SK-N-MC (cell line): ENCODE data around the gene ZMYND8.

ENCODE experiments used
- DNase-seq: peaks from one replicate; pipeline ENCODE4 v3.0.0-alpha.2; 2011; ENCODE audit warnings: low read depth, low spot score
- H3K27ac ChIP-seq: fragments of 200-600 bp; sonication (generic); 2 replicates; pipeline ENCODE4 v1.5.1; 2016; ENCODE audit warnings: mixed run types
- H3K36me3 ChIP-seq: fragments of 200-600 bp; sonication (generic); 2 replicates; pipeline ENCODE4 v1.6.1; 2017; ENCODE audit warnings: antibody characterized with exemption, low read length, mixed read lengths; ENCODE audit not compliant: insufficient read depth
- H3K4me3 ChIP-seq: fragments of 200-600 bp; sonication (generic); 2 replicates; pipeline ENCODE4 v1.5.1; 2016
- H3K9ac ChIP-seq: fragments of 200-600 bp; sonication (generic); 2 replicates; pipeline ENCODE4 v1.8.0; 2017; ENCODE audit warnings: mixed run types, mixed read lengths; ENCODE audit not compliant: insufficient read length
- H3K9me3 ChIP-seq: fragments of 200-600 bp; sonication (generic); 2 replicates; pipeline ENCODE4 v1.6.1; 2017; ENCODE audit warnings: low read depth, mild to moderate bottlenecking, antibody characterized with exemption, low read length, moderate library complexity, mixed read lengths
- EZH2 ChIP-seq: fragments of 200-600 bp; sonication (generic); IDR thresholded peaks from one replicate; pipeline ENCODE4 v1.6.1; 2017; ENCODE audit warnings: antibody characterized with exemption
- FOXP2 ChIP-seq: optimal IDR thresholded peaks from 2 replicates; pipeline ENCODE3; 2011; ENCODE audit warnings: mild to moderate bottlenecking, moderate library complexity; ENCODE audit not compliant: insufficient read depth; ENCODE audit errors: extremely low read length, control extremely low read depth
- POLR2AphosphoS5 ChIP-seq: IDR thresholded peaks from 2 replicates; pipeline ENCODE4 v1.6.1; 2012; ENCODE audit warnings: mild to moderate bottlenecking, low read depth, low read length, borderline replicate concordance

The ZMYND8 gene

GRCh38 chr20:47196091-47197081 is 160.1 kb downstream of the ZMYND8 start:
- peak; percentile 8 for DNase-seq
- H3K36me3 ChIP-seq = no peaks in the 10 kb centered on the region
- TF ChIP-seq FOXP2 (no peak), EZH2 (no peak), POLR2AphosphoS5 (no peak)
- H3K9ac ChIP-seq = no peak overlapping the region
- H3K9me3 ChIP-seq = no peaks in the 10 kb centered on the region
- no peak overlapping the region for H3K27ac ChIP-seq
- H3K4me3 ChIP-seq = peak overlapping the region; percentile 41

- no peak for TF ChIP-seq POLR2AphosphoS5
- no peaks in the 10 kb centered on the region for H3K9me3 ChIP-seq
Observed at GRCh38 chr20:47195573-47195972, 160.9 kb downstream of the ZMYND8 start.

GRCh38 chr20:47191956-47192355 is 164.5 kb downstream of the ZMYND8 start:
- Histone ChIP-seq H3K4me3 (no peak overlapping the region), H3K27ac (no peak overlapping the region), H3K9ac (no peak overlapping the region), H3K9me3 (no peaks in the 10 kb centered on the region), H3K36me3 (no peaks in the 10 kb centered on the region)
- DNase-seq = no peak
- TF ChIP-seq EZH2 (no peak), POLR2AphosphoS5 (no peak), FOXP2 (no peak)

More at GRCh38 chr20:47195573-47195972, 160.9 kb downstream of the ZMYND8 start:
- DNase-seq = no peak
- Histone ChIP-seq H3K27ac (no peak overlapping the region), H3K4me3 (no peak overlapping the region), H3K9ac (no peak overlapping the region), H3K36me3 (no peaks in the 10 kb centered on the region)

GRCh38 chr20:47191074-47191673 is 165.3 kb downstream of the ZMYND8 start:
- Histone ChIP-seq H3K9me3 (no peaks in the 10 kb centered on the region), H3K27ac (no peak overlapping the region), H3K36me3 (no peaks in the 10 kb centered on the region), H3K4me3 (no peak overlapping the region), H3K9ac (no peak overlapping the region)
- TF ChIP-seq POLR2AphosphoS5 (no peak), FOXP2 (no peak), EZH2 (no peak)
- DNase-seq = no peak

- no peak for TF ChIP-seq EZH2
- no peak for TF ChIP-seq POLR2AphosphoS5
- no peak for TF ChIP-seq FOXP2
- no peak overlapping the region for H3K9ac ChIP-seq
- no peak for DNase-seq
- H3K36me3 ChIP-seq = no peaks in the 10 kb centered on the region
- H3K27ac ChIP-seq = no peak overlapping the region
- no peaks in the 10 kb centered on the region for H3K9me3 ChIP-seq
- H3K4me3 ChIP-seq = no peak overlapping the region
Observed at GRCh38 chr20:47189060-47189459, 167.4 kb downstream of the ZMYND8 start.

GRCh38 chr20:47188540-47188939 is 168.0 kb downstream of the ZMYND8 start:
- no peak for TF ChIP-seq POLR2AphosphoS5
- no peak for TF ChIP-seq EZH2
- no peak for TF ChIP-seq FOXP2
- Histone ChIP-seq H3K9ac (no peak overlapping the region), H3K4me3 (no peak overlapping the region), H3K36me3 (no peaks in the 10 kb centered on the region), H3K9me3 (no peaks in the 10 kb centered on the region), H3K27ac (no peak overlapping the region)
- no peak for DNase-seq

GRCh38 chr20:47187450-47188195 is 168.9 kb downstream of the ZMYND8 start:
- Histone ChIP-seq H3K36me3 (no peaks in the 10 kb centered on the region), H3K9ac (no peak overlapping the region), H3K9me3 (no peaks in the 10 kb centered on the region), H3K27ac (no peak overlapping the region), H3K4me3 (no peak overlapping the region)
- DNase-seq = no peak
- no peak for TF ChIP-seq POLR2AphosphoS5
- TF ChIP-seq FOXP2 = no peak
- no peak for TF ChIP-seq EZH2

- no peaks in the 10 kb centered on the region for H3K9me3 ChIP-seq
- no peak overlapping the region for H3K4me3 ChIP-seq
- no peaks in the 10 kb centered on the region for H3K36me3 ChIP-seq
- no peak for DNase-seq
- no peak overlapping the region for H3K9ac ChIP-seq
- no peak overlapping the region for H3K27ac ChIP-seq
- no peak for TF ChIP-seq EZH2
- TF ChIP-seq FOXP2 = no peak
- no peak for TF ChIP-seq POLR2AphosphoS5
Observed at GRCh38 chr20:47183367-47183766, 173.1 kb downstream of the ZMYND8 start.
